Upper lobe of left lung (tissue), 6 donors: ENCODE measurements around the gene LACTB. TPM values are rescaled to one million over a fixed set of nuclear protein-coding genes. Genes with fewer than 3 reads are reported as not detected.

Experiments used
- ATAC-seq, 2 donors: fragments of 200-7000 bp; cut with Tn5 transposase; one replicate each; pipeline ENCODE4 v1.9.1; 2022; ENCODE audit warnings: mild to moderate bottlenecking in 2 of 2, moderate library complexity in 2 of 2; ENCODE audit not compliant: low FRiP score in 2 of 2
- DNase-seq, 2 donors: peaks; one replicate each; pipeline ENCODE4 v3.0.0-alpha.2; 2019 to 2020
- H3K27ac ChIP-seq, 4 donors: fragments of 200-600 bp; sonication (generic); one replicate each; pipeline ENCODE4 v1.5.1; 2016 to 2019
- H3K27me3 ChIP-seq, 4 donors: fragments of 200-600 bp; sonication (generic); one replicate each; pipeline ENCODE4 v1.5.1; 2017 to 2019
- H3K36me3 ChIP-seq, 4 donors: fragments of 200-600 bp; sonication (generic); one replicate each; pipeline ENCODE4 v1.5.1; 2016 to 2019
- H3K4me1 ChIP-seq, 4 donors: fragments of 200-600 bp; sonication (generic); one replicate each; pipeline ENCODE4 v1.5.1; 2018 to 2019
- H3K4me3 ChIP-seq, 4 donors: fragments of 200-600 bp; sonication (generic); one replicate each; pipeline ENCODE4 v1.5.1; 2017 to 2019; ENCODE audit warnings: mild to moderate bottlenecking in 2 of 4, moderate library complexity in 1 of 4
- H3K9me3 ChIP-seq, 4 donors: fragments of 200-600 bp; sonication (generic); one replicate each; pipeline ENCODE4 v1.5.1; 2018 to 2019
- EP300 ChIP-seq, 4 donors: sonication (generic); formaldehyde crosslinking; IDR thresholded peaks; one replicate each; pipeline ENCODE4 v1.5.1; 2017; ENCODE audit warnings: antibody characterized with exemption in 4 of 4, control low read depth in 2 of 4
- POLR2A ChIP-seq, 4 donors: fragments of 450-650 bp; IDR thresholded peaks; one replicate each; pipeline ENCODE4 v1.5.1; 2016 to 2017; ENCODE audit warnings: antibody characterized with exemption in 4 of 4, mild to moderate bottlenecking in 2 of 4
- POLR2AphosphoS5 ChIP-seq, 2 donors: sonication (generic); formaldehyde crosslinking; IDR thresholded peaks; one replicate each; pipeline ENCODE4 v1.5.1; 2017; ENCODE audit warnings: antibody characterized with exemption in 2 of 2
- WGBS, 2 donors: methylation state at CpG; one replicate each; pipeline ENCODE4 v1.1.5; 2017 to 2018; 5-methylcytosine and 5-hydroxymethylcytosine counted together
- total RNA-seq, 6 donors: library from RNA; depleted of rRNA in 4 of 6; stranded (reverse); fragments of >200 nt in 4 of 6; gene quantifications; one replicate each; pipeline versions ENCODE4 v1.1.0 to v1.2.1, GENCODE V29; 2016 to 2021
- TF ChIP-seq, protein P1 (sequence below), 6 experiments: fragments of 450-650 bp in 4 of 6; fragments of 200-600 bp in 2 of 6; sonication (generic) in 2 of 6; IDR thresholded peaks; one replicate each; pipeline ENCODE4 v1.5.1; 2016 to 2019; ENCODE audit warnings: antibody characterized with exemption in 6 of 6
- donor health status: DM: no; HTN: no; CAD: no; lungs with moderate emphysema.
- donor health status: DM: no; HTN: yes; CAD: no; lungs with severe emphysema.

The LACTB gene
- total RNA-seq, 6 donors from 2014 or later, result 18.4 to 31.5 (median 23.1) TPM

DNA sequence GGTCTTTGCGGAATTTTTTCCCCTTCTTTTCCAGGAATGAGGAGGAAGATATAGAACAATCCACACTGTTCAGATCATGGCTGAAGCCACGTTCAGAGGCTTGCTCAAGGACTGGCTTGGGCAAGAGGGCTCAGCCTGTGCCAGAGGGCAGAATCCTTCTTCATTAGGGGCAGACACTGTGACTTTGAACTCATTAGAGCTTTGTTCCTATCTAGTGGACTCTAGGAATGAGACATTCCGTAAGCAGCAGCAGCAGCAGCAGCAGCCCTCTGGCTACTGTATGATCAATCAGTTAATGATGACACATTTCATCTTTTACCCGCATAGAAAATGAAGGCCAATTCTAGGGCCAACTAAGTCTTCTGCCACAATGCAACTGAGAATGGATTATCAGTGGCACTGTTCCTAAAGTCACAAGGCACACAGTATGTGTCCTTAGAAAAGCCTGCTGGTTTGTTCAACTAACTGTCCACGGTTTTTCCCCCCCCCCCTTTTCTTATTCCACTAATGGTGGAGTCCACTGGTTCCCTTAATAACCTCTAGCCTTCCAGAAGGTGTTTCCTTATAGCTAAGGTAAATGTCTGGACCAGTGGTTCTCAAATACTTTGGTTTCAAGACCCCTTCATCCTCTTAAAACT is 66.0 kb downstream of the LACTB start:
- no peak for TF ChIP-seq EP300 (IDR thresholded peaks at IDR 0.05)
- TF ChIP-seq POLR2AphosphoS5 (IDR thresholded peaks at IDR 0.05), result no peak
- TF ChIP-seq POLR2A (IDR thresholded peaks at IDR 0.05), result no peak
- TF ChIP-seq, protein P1, sequence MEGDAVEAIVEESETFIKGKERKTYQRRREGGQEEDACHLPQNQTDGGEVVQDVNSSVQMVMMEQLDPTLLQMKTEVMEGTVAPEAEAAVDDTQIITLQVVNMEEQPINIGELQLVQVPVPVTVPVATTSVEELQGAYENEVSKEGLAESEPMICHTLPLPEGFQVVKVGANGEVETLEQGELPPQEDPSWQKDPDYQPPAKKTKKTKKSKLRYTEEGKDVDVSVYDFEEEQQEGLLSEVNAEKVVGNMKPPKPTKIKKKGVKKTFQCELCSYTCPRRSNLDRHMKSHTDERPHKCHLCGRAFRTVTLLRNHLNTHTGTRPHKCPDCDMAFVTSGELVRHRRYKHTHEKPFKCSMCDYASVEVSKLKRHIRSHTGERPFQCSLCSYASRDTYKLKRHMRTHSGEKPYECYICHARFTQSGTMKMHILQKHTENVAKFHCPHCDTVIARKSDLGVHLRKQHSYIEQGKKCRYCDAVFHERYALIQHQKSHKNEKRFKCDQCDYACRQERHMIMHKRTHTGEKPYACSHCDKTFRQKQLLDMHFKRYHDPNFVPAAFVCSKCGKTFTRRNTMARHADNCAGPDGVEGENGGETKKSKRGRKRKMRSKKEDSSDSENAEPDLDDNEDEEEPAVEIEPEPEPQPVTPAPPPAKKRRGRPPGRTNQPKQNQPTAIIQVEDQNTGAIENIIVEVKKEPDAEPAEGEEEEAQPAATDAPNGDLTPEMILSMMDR (IDR thresholded peaks at IDR 0.05), result no peak
- ATAC-seq (no peak), DNase-seq (no peak)
- Histone ChIP-seq H3K36me3 (no peaks in the 10 kb centered on the region), H3K4me1 (peaks cover 16 to 30% (median 24%) of the 10 kb centered on the region in 4 donors), H3K27ac (no peak overlapping the region), H3K27me3 (no peaks in the 10 kb centered on the region), H3K4me3 (no peak overlapping the region), H3K9me3 (no peaks in the 10 kb centered on the region)
- 77 to 86% methylated on average over 5 of the region's 5 CpGs for WGBS, 2 donors

DNA sequence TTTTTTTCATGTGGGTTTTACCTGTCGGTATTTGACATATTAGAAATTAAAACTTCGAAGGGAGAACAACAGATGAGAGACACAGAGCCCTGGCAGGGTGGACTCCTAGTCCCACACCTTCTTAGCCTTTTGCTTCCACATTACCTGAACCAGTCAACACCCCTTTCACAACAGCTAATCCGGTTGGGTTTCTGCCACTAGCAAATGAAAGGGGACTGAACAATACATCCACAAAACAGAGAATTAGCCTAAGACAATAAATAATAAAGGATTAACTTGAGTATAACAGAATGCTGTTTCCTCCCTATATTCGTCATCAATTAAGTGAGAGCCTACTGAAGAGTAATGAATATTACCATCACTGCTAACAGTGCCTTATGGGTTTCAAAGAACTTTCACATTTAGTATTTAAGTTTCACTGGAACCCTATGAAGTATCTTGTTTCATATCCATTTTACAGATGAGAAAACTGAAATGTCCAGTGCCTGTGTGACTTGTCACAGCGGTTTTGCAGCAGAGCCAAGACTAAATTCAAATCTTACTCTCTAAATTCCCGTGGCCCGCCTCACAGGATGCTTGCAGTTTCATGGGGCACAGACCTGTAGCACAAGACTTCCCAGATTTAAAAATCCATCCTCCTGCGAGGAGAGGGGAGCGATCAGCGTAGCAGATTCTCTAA is 66.7 kb downstream of the LACTB start:
- TF ChIP-seq, protein P1 (IDR thresholded peaks at IDR 0.05), result no peak
- TF ChIP-seq EP300 (IDR thresholded peaks at IDR 0.05), result no peak
- no peak for TF ChIP-seq POLR2A (IDR thresholded peaks at IDR 0.05)
- TF ChIP-seq POLR2AphosphoS5 (IDR thresholded peaks at IDR 0.05), result no peak
- DNase-seq (no peak), ATAC-seq (no peak)
- Histone ChIP-seq H3K9me3 (no peaks in the 10 kb centered on the region), H3K27ac (peak overlapping the region in 3 of 4 donors; percentile 95 to 98 (median 98)), H3K36me3 (no peaks in the 10 kb centered on the region), H3K27me3 (no peaks in the 10 kb centered on the region), H3K4me1 (peaks cover 23 to 37% (median 31%) of the 10 kb centered on the region in 4 donors), H3K4me3 (peak overlapping the region; percentile 22 to 95 (median 86))
- WGBS, 2 donors, result 46 to 60% methylated on average over 9 to 10 of the region's 10 CpGs

DNA sequence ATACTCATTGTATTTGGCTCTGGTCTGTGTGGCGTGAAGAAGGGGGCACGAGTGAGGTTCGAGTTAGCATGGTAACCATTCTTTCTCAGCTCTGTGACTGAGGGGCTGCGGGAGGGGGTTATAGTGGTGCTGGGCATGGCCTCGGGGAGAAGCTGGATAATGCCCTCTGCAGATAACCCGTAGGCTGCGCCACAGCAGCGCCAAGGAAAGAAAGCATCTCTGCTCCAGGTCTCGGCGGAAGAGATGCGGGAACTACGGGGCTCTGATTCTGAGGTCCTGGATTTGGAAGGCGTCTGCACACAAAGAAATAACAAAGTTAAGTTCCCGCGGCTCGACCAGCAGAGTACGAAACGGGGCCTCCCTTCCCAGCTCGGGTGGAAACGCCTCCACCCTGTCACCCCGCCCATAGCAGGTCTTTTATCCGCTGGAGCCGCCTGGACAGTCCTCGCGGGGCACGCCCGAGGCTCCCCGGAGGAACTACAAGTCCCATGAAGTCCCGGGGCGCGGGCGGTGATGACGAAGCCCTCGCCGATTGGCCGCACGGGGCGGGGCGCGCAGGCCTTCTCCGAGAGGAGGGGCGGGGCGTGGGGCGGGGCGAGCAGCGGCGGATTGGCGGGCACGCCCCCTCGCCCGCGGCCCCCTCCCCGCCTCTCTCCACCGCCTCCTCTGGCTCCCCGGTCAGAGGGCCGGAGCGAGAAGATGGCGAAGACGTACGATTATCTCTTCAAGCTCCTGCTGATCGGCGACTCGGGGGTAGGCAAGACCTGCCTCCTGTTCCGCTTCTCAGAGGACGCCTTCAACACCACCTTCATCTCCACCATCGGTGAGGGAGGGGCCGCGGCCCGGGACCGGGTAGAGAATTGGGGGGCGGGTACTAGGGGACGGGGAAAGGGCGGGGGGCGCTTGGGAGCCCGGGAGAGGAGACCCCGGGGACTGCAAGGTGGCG is 67.5 kb downstream of the LACTB start, which contains the start of gene RAB8B:
Gene RAB8B (plus strand): TSS at position 681 of the 946 bp plus-strand sequence. CDS start 19 bp downstream, at position 700.
- 1% methylated on average over 36 to 57 of the region's 77 CpGs for WGBS, 2 donors
- DNase-seq (peak; percentile 99 to 100), ATAC-seq (peak; percentile 99)
- Histone ChIP-seq H3K27ac (peak within 1 kb of the TSS; percentile 87 to 98 (median 96)), H3K27me3 (no peaks in the 10 kb centered on the region), H3K4me1 (peaks cover 30 to 45% (median 39%) of the 10 kb centered on the region in 4 donors), H3K36me3 (no peaks in the 10 kb centered on the region), H3K9me3 (no peaks in the 10 kb centered on the region), H3K4me3 (peak within 1 kb of the TSS; percentile 80 to 95 (median 87))
- TF ChIP-seq POLR2A (IDR thresholded peaks at IDR 0.05), result peak in 3 of 4 donors; percentile 6 to 86 (median 46)
- peak; percentile 77 to 97 for TF ChIP-seq POLR2AphosphoS5 (IDR thresholded peaks at IDR 0.05)
- no peak for TF ChIP-seq EP300 (IDR thresholded peaks at IDR 0.05)
- TF ChIP-seq, protein P1 (IDR thresholded peaks at IDR 0.05), result peak in 3 of 6 experiments; percentile 4 to 24 (median 12)

DNA sequence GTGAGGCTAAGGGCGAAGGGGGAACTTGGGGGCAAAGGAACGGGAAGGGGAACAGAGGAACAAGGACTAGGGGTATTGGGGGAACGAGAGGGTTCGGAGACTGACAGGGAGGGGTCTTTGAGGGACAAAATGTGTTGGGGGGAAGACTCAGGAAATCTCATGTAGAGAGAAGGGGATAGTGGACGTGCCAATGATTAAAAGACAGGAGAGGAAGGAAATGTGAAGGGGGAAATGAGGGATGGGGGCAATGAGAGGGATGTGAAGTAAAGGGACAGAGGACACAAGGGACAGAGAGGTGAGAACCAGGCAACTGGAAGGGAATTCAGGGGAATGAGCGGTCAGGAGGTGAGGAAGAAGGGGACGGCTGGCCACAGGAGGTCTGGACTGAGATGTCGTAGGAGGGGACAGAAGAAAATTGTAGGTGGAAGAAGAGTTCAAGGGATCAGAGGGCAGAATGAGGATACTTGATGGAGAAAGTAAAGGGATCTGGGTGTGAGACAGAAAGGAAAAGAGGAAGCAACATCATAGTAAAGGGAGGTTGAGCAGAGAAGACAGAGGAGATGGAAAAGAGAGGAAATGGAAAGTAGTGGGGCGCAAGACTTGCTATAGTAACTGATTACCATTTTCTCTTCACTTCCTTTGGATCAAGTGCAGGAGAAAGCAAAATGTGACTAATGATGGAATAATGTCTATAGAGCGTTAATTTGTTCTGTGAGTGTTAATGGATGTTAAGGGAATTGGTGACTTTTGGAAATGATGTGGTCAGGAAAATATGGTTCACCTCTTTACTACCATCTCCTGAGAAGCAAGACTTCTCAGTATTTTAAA is 68.5 kb downstream of the LACTB start:
- WGBS, 2 donors, result 7 to 9% methylated on average over 10 of the region's 10 CpGs
- TF ChIP-seq POLR2AphosphoS5 (IDR thresholded peaks at IDR 0.05) (no peak), EP300 (IDR thresholded peaks at IDR 0.05) (no peak), POLR2A (IDR thresholded peaks at IDR 0.05) (no peak)
- TF ChIP-seq, protein P1 (IDR thresholded peaks at IDR 0.05), result no peak
- ATAC-seq, result peak in 1 of 2 donors; percentile 21
- H3K4me1 ChIP-seq, result peaks cover 40 to 55% (median 44%) of the 10 kb centered on the region in 4 donors
- H3K27me3 ChIP-seq, result no peaks in the 10 kb centered on the region
- peak overlapping the region; percentile 80 to 95 (median 87) for H3K4me3 ChIP-seq
- no peaks in the 10 kb centered on the region for H3K36me3 ChIP-seq
- no peaks in the 10 kb centered on the region for H3K9me3 ChIP-seq
- DNase-seq, result no peak
- peak overlapping the region; percentile 87 to 98 (median 96) for H3K27ac ChIP-seq
